Activated effector memory CD4-positive, alpha-beta T cell treated with Interleukin-2 at 50 U/mL for 16 hours (primary cell): ENCODE results near the gene CPHXL2.
A peak's percentile ranks its signal among the peaks of the same experiment; 100 is the strongest.

ENCODE experiments used
- DNase-seq: peaks from one replicate; pipeline ENCODE4 v3.0.0-alpha.2; 2020

Gene CPHXL2

GRCh38 chr16:75676909-75677308 lies at the start of gene CPHXL2:
Gene CPHXL2, minus strand, starts transcription at chr16:75677009. Its CDS starts 10 bp downstream, at chr16:75676999.
- DNase-seq: no peak

- no peak for DNase-seq
Measured at GRCh38 chr16:75726390-75726789, 49.6 kb upstream of the CPHXL2 start, which contains the start of gene CPHXL. Gene CPHXL, minus strand, starts transcription at chr16:75726490. Its CDS starts 48 bp downstream, at chr16:75726442.

- no peak for DNase-seq
Measured at GRCh38 chr16:75718452-75718851, 41.6 kb upstream of the CPHXL2 start.

GRCh38 chr16:75714661-75715060 lies 37.9 kb upstream of the CPHXL2 start:
- DNase-seq: no peak

GRCh38 chr16:75710344-75710743 lies 33.5 kb upstream of the CPHXL2 start:
- DNase-seq: no peak

GRCh38 chr16:75703306-75703705 lies 26.5 kb upstream of the CPHXL2 start:
- no peak for DNase-seq

- DNase-seq: no peak
Measured at GRCh38 chr16:75702242-75702641, 25.4 kb upstream of the CPHXL2 start.

- no peak for DNase-seq
Measured at GRCh38 chr16:75701361-75701760, 24.6 kb upstream of the CPHXL2 start, which contains the start of gene DUXB. Gene DUXB, minus strand, starts transcription at chr16:75701461. Its CDS starts 43 bp downstream, at chr16:75701418.

- DNase-seq: no peak
Measured at GRCh38 chr16:75697571-75697970, 20.8 kb upstream of the CPHXL2 start.

- no peak for DNase-seq
Measured at GRCh38 chr16:75695708-75696107, 18.9 kb upstream of the CPHXL2 start.

- no peak for DNase-seq
Measured at GRCh38 chr16:75687361-75687760, 10.6 kb upstream of the CPHXL2 start.

GRCh38 chr16:75682308-75682707 lies 5.5 kb upstream of the CPHXL2 start:
- no peak for DNase-seq

GRCh38 chr16:75679366-75679765 lies 2.6 kb upstream of the CPHXL2 start:
- DNase-seq: no peak

- no peak for DNase-seq
Measured at GRCh38 chr16:75667503-75667902, 9.3 kb downstream of the CPHXL2 start.

- no peak for DNase-seq
Measured at GRCh38 chr16:75660726-75661302, 16.0 kb downstream of the CPHXL2 start.

GRCh38 chr16:75660321-75660720 lies 16.5 kb downstream of the CPHXL2 start:
- no peak for DNase-seq

GRCh38 chr16:75658175-75658574 lies 18.6 kb downstream of the CPHXL2 start:
- no peak for DNase-seq

GRCh38 chr16:75653922-75654321 lies 22.9 kb downstream of the CPHXL2 start:
- no peak for DNase-seq

- DNase-seq: peak; percentile 81
Measured at GRCh38 chr16:75648265-75649076, 28.3 kb downstream of the CPHXL2 start.

- DNase-seq: peak; percentile 96
Measured at GRCh38 chr16:75647492-75648264, 29.1 kb downstream of the CPHXL2 start, which contains the start of the genes KARS1 and TERF2IP. Gene KARS1, minus strand, starts transcription at chr16:75647665. Its CDS starts 26 bp downstream, at chr16:75647639. Gene TERF2IP, plus strand, starts transcription at chr16:75647773. Its CDS starts 110 bp downstream, at chr16:75647883.

- DNase-seq: no peak
Measured at GRCh38 chr16:75647112-75647491, 29.7 kb downstream of the CPHXL2 start.

GRCh38 chr16:75644240-75645012 lies 32.4 kb downstream of the CPHXL2 start:
- DNase-seq: no peak
